ENCODE measurements around the gene ANKRD65.

The ANKRD65 gene

DNA sequence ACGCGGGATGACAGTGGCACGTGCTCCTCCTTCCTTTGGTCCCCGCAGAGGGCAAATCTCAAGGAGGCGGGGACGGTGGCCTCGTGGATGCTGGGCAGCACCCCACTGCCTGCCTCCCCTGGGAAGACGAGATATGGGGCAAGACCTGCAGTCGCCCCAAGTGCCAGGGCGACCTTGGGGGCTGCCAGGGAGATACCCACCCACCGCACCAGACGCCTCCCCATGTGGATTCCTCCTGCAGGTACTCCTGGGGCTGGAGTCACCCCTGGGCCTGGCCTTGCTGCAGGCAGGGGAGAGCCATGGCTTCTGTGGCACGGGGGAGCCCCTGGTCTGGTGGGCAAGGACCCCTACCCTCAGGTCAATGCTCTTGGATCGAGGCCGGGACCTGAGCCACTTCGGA lies 40.2 kb downstream of the ANKRD65 start:
- TF ChIP-seq, protein P1, sequence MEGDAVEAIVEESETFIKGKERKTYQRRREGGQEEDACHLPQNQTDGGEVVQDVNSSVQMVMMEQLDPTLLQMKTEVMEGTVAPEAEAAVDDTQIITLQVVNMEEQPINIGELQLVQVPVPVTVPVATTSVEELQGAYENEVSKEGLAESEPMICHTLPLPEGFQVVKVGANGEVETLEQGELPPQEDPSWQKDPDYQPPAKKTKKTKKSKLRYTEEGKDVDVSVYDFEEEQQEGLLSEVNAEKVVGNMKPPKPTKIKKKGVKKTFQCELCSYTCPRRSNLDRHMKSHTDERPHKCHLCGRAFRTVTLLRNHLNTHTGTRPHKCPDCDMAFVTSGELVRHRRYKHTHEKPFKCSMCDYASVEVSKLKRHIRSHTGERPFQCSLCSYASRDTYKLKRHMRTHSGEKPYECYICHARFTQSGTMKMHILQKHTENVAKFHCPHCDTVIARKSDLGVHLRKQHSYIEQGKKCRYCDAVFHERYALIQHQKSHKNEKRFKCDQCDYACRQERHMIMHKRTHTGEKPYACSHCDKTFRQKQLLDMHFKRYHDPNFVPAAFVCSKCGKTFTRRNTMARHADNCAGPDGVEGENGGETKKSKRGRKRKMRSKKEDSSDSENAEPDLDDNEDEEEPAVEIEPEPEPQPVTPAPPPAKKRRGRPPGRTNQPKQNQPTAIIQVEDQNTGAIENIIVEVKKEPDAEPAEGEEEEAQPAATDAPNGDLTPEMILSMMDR (IDR thresholded peaks at IDR 0.05; ENCODE audit: extremely low read depth, missing control alignments) = no peak
- DNase-seq (ENCODE audit: low spot score) = no peak

DNA sequence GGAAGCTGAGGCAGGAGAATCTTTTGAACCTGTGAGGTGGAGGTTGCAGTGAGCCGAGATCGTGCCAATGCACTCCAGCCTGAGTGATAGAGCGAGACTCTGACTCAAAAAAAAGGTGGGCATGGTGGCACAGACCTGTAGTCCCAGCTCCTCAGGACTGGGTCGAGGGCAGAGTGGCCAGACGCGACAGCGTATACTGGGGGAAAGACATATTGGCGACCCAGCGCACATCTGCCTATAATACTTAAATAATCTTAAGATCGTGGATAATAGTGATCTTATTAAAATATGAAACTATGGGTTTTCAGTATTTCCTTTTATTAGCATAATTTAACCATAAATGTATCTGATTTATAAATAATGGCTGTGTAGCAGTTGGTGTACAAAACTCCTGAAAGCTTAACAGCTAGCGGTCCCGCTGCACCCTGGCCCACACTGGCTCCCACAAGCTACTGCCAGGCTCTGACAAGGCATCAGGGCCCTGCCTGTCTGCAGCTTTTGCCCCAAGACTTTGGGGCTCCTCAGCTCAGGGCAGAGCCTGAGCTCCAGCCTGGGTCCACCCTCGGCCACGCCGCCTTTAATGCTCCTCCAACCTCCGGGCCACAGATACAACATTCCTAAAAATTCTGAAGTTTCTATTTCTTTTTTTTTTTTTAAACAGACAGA lies 43.4 kb downstream of the ANKRD65 start:
- no peak for DNase-seq (ENCODE audit: low spot score)
- TF ChIP-seq, protein P1 (IDR thresholded peaks at IDR 0.05; ENCODE audit: extremely low read depth, missing control alignments) = no peak

DNA sequence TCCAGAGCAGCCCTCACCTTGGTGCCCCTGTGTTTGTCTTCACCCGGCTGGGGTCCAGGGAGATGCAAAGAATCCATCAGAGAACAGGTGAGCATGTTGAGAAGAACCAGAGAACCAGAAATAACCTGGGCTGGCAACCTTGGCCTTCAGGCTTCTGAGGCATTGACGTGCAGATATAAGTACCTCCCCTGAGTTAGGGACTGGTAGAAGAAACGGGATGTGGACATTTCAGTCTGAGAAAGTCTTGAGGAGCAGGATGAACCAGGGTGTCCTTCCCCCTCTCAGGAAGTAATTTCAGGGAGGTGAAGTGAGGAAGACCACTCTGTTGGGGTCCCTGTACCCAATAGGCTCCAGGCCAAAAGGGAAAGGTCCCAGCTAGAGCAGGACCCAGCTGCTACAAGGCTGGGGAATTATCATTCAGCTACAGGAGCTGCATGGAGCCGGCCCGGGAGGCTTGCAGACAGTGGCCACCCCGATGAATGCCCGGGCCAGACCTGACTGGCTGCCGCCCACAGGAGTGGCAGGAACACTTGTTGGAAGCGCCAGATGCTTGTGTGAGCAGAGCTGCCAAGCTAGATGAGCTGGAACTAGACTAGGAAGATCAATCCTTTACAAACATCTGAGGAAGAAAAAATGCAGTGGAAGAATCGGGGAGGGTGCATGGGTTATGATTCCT lies 44.4 kb downstream of the ANKRD65 start:
- DNase-seq (ENCODE audit: low spot score) = no peak
- TF ChIP-seq, protein P1 (IDR thresholded peaks at IDR 0.05; ENCODE audit: extremely low read depth, missing control alignments) = no peak

DNA sequence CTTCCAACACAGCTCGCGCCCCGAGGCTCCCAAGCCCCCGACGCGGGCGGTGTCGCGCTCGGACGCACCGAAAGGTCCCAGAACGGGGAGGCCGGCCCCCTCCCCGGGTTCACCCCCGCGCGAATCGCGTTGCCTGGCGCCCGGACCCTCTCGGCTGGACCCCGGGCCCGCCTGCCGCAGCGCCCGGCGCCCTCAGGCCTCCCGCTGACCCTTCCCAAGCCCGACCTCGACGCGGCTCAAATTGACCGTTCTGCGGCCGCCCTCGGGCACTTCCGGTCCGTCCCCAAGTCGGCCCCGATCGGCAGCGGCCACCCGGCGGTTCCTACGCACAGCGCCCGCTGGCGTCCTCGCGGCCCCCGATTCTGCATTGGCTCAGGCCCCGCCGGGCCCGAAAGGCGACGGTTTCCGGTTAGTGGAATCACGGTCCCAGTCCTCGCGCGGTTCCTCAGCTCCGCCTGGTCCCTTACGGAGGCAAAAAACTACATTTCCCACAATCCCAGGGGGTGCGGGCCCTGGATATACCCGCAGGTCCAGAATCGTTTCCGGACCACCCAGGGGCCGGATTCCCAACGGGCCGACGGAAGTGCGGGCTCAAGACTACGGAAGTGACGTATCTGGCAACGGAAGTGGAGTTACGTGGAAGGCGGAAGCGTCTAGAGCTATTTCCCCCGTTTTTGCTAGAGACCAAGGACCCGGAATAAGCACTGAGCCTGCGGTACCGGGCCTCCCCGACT lies 46.0 kb downstream of the ANKRD65 start, which contains the start of gene AURKAIP1:
TSS of gene AURKAIP1 (minus strand) at position 279 of the 734 bp plus-strand sequence. CDS start 451 bp downstream, outside the sequence.
- TF ChIP-seq, protein P1 (IDR thresholded peaks at IDR 0.05; ENCODE audit: extremely low read depth, missing control alignments) = peak; percentile 52
- peak; percentile 99 for DNase-seq (ENCODE audit: low spot score)

DNA sequence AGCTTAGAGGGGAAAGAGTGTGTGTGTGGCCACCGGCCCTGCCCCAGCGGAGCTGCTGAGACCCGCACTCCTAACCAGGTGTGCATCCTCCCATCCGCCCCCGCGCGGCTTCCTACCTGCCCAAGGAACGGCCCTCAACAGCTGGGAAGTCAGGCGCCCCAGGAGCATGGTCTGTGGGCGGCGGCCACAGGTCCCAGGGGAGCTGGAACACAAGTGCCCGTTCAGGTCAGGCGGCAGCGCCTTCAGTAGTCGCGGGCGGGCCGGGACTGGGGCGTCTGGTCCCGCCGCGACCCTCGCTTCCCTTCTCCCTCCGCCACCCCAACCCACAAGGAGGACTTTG lies 46.5 kb downstream of the ANKRD65 start:
- DNase-seq (ENCODE audit: low spot score) = no peak
- TF ChIP-seq, protein P1 (IDR thresholded peaks at IDR 0.05; ENCODE audit: extremely low read depth, missing control alignments) = no peak

DNA sequence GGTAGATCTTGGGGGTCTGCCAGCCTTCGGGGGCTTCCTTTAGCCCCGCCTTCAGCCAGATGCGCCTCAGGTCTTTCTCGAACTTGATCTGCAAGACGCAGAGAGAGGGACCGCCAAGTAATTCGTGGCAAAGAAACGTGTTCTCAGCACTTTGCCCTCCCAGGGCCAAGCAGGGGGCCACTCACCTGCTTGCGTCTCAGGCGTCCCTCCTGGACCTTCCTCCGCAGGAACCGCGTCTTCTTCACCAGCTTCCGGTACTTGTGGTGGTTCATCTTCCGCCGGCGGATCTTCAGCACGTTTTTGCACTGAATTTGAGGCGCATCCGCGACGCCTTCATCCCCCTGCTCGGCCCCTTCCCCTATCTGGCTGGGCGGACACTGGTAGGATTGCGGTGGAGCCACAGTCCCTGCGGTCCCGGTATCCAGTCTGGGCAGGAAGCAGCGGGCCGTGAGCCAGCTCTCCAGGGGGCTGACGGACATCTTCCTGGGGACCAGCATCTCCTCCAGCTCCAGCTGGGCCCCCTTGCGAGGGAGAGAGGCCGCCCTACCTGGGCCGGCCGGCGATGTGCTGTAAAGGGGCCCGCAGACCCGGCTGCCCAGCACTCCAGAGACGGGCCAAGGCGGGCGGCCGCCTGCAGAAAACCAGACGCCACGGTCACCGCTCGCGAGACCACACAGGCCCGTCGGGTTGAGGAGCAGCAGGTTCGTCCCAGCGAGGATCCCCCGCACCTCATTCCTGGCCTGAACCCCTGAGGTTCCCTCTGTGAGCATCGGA lies 47.1 kb downstream of the ANKRD65 start:
- TF ChIP-seq, protein P1 (IDR thresholded peaks at IDR 0.05; ENCODE audit: extremely low read depth, missing control alignments) = no peak

More for the DNA sequence above, 47.1 kb downstream of the ANKRD65 start:
- DNase-seq (ENCODE audit: low spot score) = no peak
